GM21717 (cell line): ENCODE data around the gene UBE2D4.
"Not testable (repeated sequence)": the region's sequence is repeated elsewhere in the genome, so short reads cannot be mapped to it uniquely, and the experiment has no call there.

Experiments used
- ATAC-seq: cut with Tn5 transposase; IDR thresholded peaks from one replicate; pipeline ENCODE4 v1.9.1; 2021; ENCODE audit warnings: mild to moderate bottlenecking, moderate library complexity; ENCODE audit not compliant: unreplicated experiment

UBE2D4 gene

GRCh38 chr7:43960933-43961332 is 34.7 kb downstream of the UBE2D4 start:
- no peak for ATAC-seq

DNA sequence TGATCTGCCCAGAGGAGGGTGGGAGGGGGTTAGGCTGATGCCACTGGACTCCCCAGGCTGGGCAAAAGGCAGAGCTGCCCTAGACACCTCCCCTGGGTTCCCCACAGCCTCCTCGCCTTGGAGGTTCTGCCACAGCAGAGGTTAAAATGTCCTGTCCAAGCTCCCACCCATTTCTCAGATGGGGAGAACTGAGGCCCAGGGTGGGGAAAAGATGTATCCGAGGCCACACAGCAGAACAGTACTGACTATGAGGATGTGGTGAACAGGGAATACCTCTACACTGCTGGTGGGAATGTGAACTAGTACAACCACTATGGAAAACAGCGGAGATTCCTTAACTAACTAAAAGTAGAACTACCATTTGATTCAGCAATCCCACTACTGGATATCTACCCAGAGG is 40.2 kb downstream of the UBE2D4 start:
- not testable (repeated sequence) for ATAC-seq

- not testable (repeated sequence) for ATAC-seq
Observed at GRCh38 chr7:43968172-43969040, 42.2 kb downstream of the UBE2D4 start.

DNA sequence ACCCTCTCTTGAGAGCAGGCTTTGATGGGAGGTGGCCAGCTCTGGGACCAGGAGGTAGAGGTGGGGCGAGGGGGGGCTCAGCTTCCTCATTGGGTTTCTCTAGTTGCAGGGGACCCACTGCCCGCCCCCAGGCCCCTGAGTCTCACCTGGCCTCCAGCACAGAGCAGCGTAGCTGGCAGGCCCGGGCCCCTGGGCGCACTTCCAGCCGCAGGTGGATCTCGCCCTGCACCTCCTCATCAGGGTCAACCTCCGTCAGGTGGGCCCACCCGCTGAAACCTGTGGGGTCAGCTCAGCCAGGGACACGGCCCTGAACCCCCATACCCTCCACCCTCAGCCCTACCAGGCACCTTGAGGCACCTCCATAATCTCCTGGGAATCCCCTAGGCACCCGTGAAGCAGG is 43.4 kb downstream of the UBE2D4 start:
- ATAC-seq = not testable (repeated sequence)

- not testable (repeated sequence) for ATAC-seq
Observed at GRCh38 chr7:43970698-43971097, 44.5 kb downstream of the UBE2D4 start.

DNA sequence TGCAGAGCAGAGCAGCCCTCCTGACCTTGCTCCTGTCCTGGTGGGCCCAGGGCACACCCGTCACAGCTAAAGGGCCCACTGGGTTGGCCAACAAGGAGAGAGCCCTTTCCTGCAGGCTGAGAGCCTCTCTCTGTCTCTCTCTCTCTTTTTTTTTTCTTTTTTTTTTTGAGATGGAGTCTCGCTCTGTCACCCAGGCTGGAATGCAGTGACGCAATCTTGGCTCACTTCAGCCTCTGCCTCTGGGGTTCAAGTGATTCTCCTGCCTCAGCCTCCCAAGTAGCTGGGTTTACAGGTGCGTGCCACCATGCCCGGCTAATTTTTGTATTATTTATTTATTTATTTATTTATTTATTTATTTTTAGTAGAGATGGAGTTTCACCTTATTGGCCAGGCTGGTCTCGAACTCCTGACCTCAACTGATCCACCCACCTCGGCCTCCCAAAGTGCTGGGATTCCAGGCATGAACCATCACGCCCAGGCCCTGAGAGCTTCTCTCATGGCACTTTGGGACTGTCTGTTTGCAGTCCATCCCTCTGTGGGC is 47.9 kb downstream of the UBE2D4 start:
- ATAC-seq = not testable (repeated sequence)

- ATAC-seq = not testable (repeated sequence)
Observed at GRCh38 chr7:43974725-43975482, 48.7 kb downstream of the UBE2D4 start.

GRCh38 chr7:43977525-43977924 is 51.3 kb downstream of the UBE2D4 start:
- ATAC-seq = no peak

GRCh38 chr7:43978102-43978501 is 51.9 kb downstream of the UBE2D4 start:
- ATAC-seq = not testable (repeated sequence)

- ATAC-seq = not testable (repeated sequence)
Observed at GRCh38 chr7:43982848-43983247, 56.6 kb downstream of the UBE2D4 start.

DNA sequence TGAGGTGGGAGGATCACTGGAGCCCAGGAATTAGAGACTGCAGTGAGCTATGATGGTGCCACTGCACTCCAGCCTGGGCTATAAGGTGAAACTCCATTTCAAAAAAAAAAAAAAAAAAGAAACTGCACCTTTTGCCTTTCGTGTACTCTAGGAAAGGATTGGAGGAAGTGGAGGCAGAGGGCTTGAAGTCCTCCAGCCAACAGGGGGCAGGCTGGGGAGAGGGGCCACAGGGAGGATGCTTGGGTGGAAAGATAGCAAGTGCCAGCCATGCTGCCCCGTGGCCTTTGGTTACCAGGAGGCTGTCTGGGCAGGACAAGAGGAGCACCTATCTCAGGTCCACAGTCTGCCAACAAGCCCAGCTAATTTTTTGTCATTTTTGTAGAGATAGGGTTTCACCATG is 57.5 kb downstream of the UBE2D4 start:
- not testable (repeated sequence) for ATAC-seq

DNA sequence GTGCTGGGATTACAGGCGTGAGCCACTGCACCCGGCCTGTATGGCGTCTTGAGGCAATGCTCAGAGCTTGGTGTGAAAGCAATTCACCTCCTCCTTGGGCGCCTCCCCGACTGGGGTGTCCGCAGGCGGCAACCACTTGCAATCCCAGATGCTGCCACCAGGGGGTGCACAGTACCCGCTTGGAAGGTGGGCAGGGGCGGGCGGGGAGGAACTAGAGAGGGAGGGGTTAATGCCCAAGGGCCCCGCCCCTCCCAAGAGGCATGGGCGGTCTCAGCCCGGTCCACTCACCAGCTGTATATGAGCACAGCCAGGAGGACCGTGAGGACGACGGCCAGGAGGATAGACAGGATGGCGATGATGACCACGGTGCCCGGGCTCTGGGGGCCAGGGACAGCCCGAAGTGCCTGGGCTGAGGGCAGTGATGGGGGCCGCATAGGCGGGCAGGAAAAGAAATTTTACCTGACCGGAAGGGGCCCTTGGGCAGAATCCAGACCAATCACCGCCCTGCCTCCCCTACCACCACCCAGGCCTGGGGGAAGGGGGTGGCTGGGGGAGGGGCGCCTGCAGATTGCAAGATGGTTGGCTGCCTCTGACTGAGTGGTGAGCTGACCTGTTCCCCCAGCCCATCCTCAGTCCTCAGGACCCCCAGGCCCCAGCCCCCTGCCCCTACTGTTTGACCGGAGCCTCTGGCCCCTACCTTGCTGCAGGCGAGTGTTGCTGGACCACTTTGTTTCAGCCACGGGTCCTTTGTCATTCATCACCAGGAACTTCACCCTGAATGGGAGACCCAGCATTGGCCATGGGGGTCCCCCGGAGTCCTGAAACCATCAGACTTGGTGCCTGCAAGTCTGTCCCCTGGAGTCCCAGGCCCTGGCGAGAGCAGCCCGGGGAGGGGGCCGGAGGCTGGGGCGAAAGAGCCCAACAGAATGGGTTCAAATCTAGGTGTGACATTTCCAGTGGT is 59.9 kb downstream of the UBE2D4 start:
- ATAC-seq = peak; percentile 65

DNA sequence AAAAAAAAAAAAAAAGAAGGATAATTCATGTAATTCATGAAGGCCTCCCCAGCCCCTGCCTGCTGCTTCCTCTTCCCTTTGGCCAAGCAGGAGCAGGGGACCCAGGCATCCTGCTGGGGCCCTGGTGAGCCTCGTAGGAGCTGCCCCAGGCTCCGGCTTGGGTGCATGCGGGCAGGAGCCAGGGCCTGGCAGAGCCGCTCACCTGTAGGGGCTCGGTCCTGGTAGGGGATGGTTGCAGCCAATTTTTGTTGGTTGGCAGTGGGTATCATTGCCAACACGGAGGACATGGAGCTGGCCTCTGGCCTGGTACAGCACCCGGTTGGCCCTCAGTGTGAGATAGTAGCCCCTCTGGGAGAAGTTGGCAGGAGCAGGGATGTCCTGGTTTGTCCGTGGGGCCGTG is 61.2 kb downstream of the UBE2D4 start:
- ATAC-seq = not testable (repeated sequence)

DNA sequence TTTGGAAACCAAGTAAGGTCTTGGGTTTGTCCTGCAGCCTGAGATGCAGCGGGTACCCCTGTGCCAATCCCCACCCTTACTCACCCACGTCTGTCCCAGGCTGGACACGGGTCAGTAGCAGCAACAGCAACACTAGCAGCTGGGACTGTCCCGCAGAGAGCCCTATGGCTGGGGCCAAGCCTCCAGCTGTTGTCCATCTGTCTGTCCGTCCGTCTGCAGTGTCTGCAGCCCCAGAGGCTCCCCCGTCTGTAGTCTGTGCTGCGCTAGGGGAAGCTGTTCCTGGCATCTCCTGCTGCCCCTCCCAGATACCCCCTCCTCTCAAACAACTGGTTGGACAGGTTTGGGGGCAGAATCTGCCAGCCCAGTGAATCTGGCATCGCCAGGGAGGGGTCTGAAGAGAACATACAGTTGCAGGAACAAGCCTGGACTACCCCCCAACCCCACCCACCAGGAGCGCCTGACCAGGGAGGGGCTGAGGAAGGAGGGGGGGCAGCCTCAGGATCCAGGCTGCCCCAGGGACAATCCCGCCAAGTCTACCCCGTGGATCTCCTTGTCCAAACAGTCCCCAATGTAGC is 63.9 kb downstream of the UBE2D4 start:
- not testable (repeated sequence) for ATAC-seq

DNA sequence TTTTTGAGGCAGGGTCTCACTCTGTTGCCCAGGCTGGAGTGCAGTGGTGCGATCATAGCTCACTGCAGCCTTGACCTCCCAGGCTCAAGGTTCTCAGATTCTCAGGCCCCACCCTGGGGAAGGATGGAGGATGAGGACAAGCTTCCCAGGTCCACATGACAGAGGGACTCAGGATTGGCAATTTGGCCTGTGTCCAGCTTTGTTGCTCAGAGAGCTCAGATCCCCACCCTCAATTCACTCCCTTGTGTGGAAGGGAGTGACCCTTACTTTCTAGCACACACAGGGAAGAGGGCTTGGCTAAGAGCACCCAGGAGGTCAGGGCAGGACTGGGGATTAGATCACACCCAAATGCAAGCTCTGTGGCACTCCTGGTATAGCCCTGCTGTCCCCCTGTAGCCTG is 64.6 kb downstream of the UBE2D4 start:
- not testable (repeated sequence) for ATAC-seq

DNA sequence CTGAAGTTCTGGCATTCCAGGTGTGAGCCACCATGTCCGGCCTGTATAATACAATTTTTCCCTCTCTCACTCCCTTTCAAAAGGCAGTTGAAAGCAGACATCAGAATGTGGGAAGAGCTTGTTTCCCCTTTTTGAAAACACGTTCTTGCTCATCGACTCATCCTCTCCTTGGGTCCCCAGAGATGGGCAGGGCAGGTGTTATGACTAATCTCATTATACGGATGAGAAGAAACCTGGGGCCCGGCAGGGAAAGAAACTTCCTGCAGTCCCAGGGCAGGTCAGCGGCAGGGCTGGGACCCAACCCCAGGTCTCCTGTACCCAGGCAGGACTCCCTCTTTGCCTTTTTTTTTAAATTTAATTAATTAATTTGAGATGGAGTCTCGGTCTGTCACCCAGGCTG is 66.7 kb downstream of the UBE2D4 start:
- peak; percentile 92 for ATAC-seq

GRCh38 chr7:43994681-43995080 is 68.4 kb downstream of the UBE2D4 start:
- ATAC-seq = not testable (repeated sequence)

DNA sequence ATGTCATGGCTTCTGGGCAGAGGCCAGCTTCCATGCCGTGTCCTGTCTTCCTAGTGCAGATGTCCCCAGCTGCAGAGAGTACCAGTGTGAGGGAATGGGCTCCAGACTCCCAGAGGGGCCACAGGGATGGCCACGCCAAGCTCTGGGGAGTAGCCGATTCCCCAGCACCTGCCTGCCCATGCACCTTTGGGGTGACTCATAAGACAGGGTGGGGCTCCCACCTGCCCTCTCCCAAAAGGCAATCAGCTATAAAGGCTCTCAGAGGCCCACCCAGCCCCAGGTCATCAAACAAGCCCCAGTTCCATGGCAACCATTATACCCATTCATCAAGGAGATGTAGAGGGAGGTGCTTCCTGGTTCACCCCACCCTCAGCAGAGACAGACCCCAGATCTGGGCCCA is 71.3 kb downstream of the UBE2D4 start, which contains the start of gene SPDYE1:
Gene SPDYE1 (plus strand): TSS at position 366 of the 400 bp plus-strand sequence. CDS start 2,053 bp downstream, outside the sequence.
- not testable (repeated sequence) for ATAC-seq
